ENCODE measurements around the gene LSM12.
"Not testable (repeated sequence)": the region's sequence is repeated elsewhere in the genome, so short reads cannot be mapped to it uniquely, and the experiment has no call there.

Gene LSM12

GRCh38 chr17:44066204-44066930, at the start of gene LSM12:
Gene LSM12, minus strand, starts transcription at chr17:44066671. Its CDS starts 84 bp downstream, at chr17:44066587.
- peak; percentile 43 for DNase-seq (ENCODE audit: low read depth)

- no peak for DNase-seq (ENCODE audit: low read depth)
Measured at GRCh38 chr17:44115585-44116415, 49.3 kb upstream of the LSM12 start.

GRCh38 chr17:44113868-44114840, 47.7 kb upstream of the LSM12 start:
- no peak for DNase-seq (ENCODE audit: low read depth)

GRCh38 chr17:44113382-44113781, 46.9 kb upstream of the LSM12 start:
- no peak for DNase-seq (ENCODE audit: low read depth)

GRCh38 chr17:44112284-44113280, 46.1 kb upstream of the LSM12 start:
- DNase-seq (ENCODE audit: low read depth) = no peak

- no peak for DNase-seq (ENCODE audit: low read depth)
Measured at GRCh38 chr17:44111777-44112176, 45.3 kb upstream of the LSM12 start.

- DNase-seq (ENCODE audit: low read depth) = peak; percentile 64
Measured at GRCh38 chr17:44110823-44111633, 44.6 kb upstream of the LSM12 start.

GRCh38 chr17:44110011-44110686, 43.7 kb upstream of the LSM12 start:
- DNase-seq (ENCODE audit: low read depth) = no peak

GRCh38 chr17:44109312-44109630, 42.8 kb upstream of the LSM12 start:
- no peak for DNase-seq (ENCODE audit: low read depth)

- peak; percentile 92 for DNase-seq (ENCODE audit: low read depth)
Measured at GRCh38 chr17:44108440-44109311, 42.2 kb upstream of the LSM12 start.

GRCh38 chr17:44106801-44107200, 40.3 kb upstream of the LSM12 start:
- no peak for DNase-seq (ENCODE audit: low read depth)

- no peak for DNase-seq (ENCODE audit: low read depth)
Measured at GRCh38 chr17:44105941-44106340, 39.5 kb upstream of the LSM12 start.

GRCh38 chr17:44105483-44105882, 39.0 kb upstream of the LSM12 start:
- DNase-seq (ENCODE audit: low read depth) = no peak

GRCh38 chr17:44102849-44103622, 36.6 kb upstream of the LSM12 start:
- DNase-seq (ENCODE audit: low read depth) = no peak

GRCh38 chr17:44101858-44102257, 35.4 kb upstream of the LSM12 start:
- DNase-seq (ENCODE audit: low read depth) = not testable (repeated sequence)

- DNase-seq (ENCODE audit: low read depth) = peak; percentile 52
Measured at GRCh38 chr17:44097110-44097958, 30.9 kb upstream of the LSM12 start.
